HepG2 (cell line): ENCODE results near the gene EXOSC6. TPM values are rescaled to one million over a fixed set of nuclear protein-coding genes. Genes with fewer than 3 reads are reported as not detected.

Experiments used
- ATF1 ChIP-seq: IDR thresholded peaks from 2 replicates; pipeline ENCODE4 v1.6.1; 2016; ENCODE audit warnings: mild to moderate bottlenecking, control low read depth
- CBFB ChIP-seq: sonication (generic); formaldehyde crosslinking; IDR thresholded peaks from 2 replicates; pipeline ENCODE4 v1.4.0; 2020; ENCODE audit warnings: missing genetic modification reagents
- DMAP1 ChIP-seq: IDR thresholded peaks from 2 replicates; pipeline ENCODE4 v1.6.1; 2016
- FOXC1 ChIP-seq: sonication (generic); formaldehyde crosslinking; IDR thresholded peaks from 2 replicates; pipeline ENCODE4 v1.8.0; 2022; ENCODE audit warnings: mild to moderate bottlenecking, missing genetic modification reagents, borderline replicate concordance
- HDAC1 ChIP-seq: sonication (generic); formaldehyde crosslinking; IDR thresholded peaks from 2 replicates; pipeline ENCODE4 v1.5.1; 2020; ENCODE audit warnings: mild to moderate bottlenecking, missing genetic modification reagents
- IRX3 ChIP-seq: sonication (generic); formaldehyde crosslinking; IDR thresholded peaks from 2 replicates; pipeline ENCODE4 v1.8.1; 2023; ENCODE audit warnings: mild to moderate bottlenecking, low read depth, missing genetic modification reagents, borderline replicate concordance
- KAT7 ChIP-seq: IDR thresholded peaks from 2 replicates; pipeline ENCODE4 v1.6.1; 2018; ENCODE audit warnings: borderline replicate concordance, missing compliant biosample characterization
- KMT2A ChIP-seq: sonication (generic); formaldehyde crosslinking; IDR thresholded peaks from 2 replicates; pipeline ENCODE4 v1.4.0; 2020; ENCODE audit warnings: missing genetic modification reagents
- MTA3 ChIP-seq: sonication (generic); formaldehyde crosslinking; IDR thresholded peaks from 2 replicates; pipeline ENCODE4 v1.4.0; 2020; ENCODE audit warnings: missing genetic modification reagents
- MYC ChIP-seq: sonication (generic); formaldehyde crosslinking; IDR thresholded peaks from 2 replicates; pipeline ENCODE4 v1.9.0; 2021; ENCODE audit warnings: missing genetic modification reagents, borderline replicate concordance
- MZF1 ChIP-seq: sonication (generic); formaldehyde crosslinking; IDR thresholded peaks from 2 replicates; pipeline ENCODE4 v1.8.1; 2023; ENCODE audit warnings: mild to moderate bottlenecking, missing genetic modification reagents, borderline replicate concordance
- SMARCE1 ChIP-seq: fragments of 450-650 bp; IDR thresholded peaks from 2 replicates; pipeline ENCODE4 v1.6.1; 2017; ENCODE audit warnings: borderline replicate concordance
- SNRNP70 ChIP-seq: fragments of 200-400 bp; formaldehyde crosslinking; IDR thresholded peaks from 2 replicates; pipeline ENCODE4 v1.6.1; 2017; ENCODE audit warnings: mild to moderate bottlenecking, low read depth, low read length, moderate library complexity
- SOX6 ChIP-seq, 2 experiments: fragments of 450-650 bp in 1 of 2; sonication (generic) in 1 of 2; formaldehyde crosslinking in 1 of 2; IDR thresholded peaks; 2 replicates each; pipeline versions ENCODE4 v1.4.0 to v1.6.1; 2017 to 2020; ENCODE audit warnings: antibody characterized with exemption in 1 of 2, mild to moderate bottlenecking in 1 of 2, missing genetic modification reagents in 1 of 2
- TAF1 ChIP-seq: sonication (generic); formaldehyde crosslinking; IDR thresholded peaks from 2 replicates; pipeline ENCODE4 v1.4.0; 2020; ENCODE audit warnings: missing genetic modification reagents
- TOE1 ChIP-seq: sonication (generic); formaldehyde crosslinking; IDR thresholded peaks from 2 replicates; pipeline ENCODE4 v1.4.0; 2020; ENCODE audit warnings: mild to moderate bottlenecking, missing genetic modification reagents
- ZKSCAN1 ChIP-seq: fragments of 150-350 bp; IDR thresholded peaks from 2 replicates; pipeline ENCODE4 v1.6.1; 2014; ENCODE audit warnings: low read length
- ZNF350 ChIP-seq: sonication (generic); formaldehyde crosslinking; IDR thresholded peaks from 2 replicates; pipeline ENCODE4 v1.4.0; 2020; ENCODE audit warnings: mild to moderate bottlenecking, low read depth, missing genetic modification reagents, borderline replicate concordance
- ZNF737 ChIP-seq: sonication (generic); formaldehyde crosslinking; IDR thresholded peaks from 2 replicates; pipeline ENCODE4 v1.5.0; 2020; ENCODE audit warnings: missing genetic modification reagents, mild to moderate bottlenecking, borderline replicate concordance
- ZNF839 ChIP-seq: sonication (generic); formaldehyde crosslinking; IDR thresholded peaks from 2 replicates; pipeline ENCODE4 v1.4.0; 2020; ENCODE audit warnings: missing genetic modification reagents, mild to moderate bottlenecking, borderline replicate concordance
- polyA plus RNA-seq, 8 experiments: library from polyadenylated mRNA; depleted of rRNA in 3 of 8; stranded (reverse) in 7 of 8; unstranded in 1 of 8; fragments of >200 nt; fragmentation: Illumina TruSeq in 4 of 8; extraction: Trizol in 4 of 8; gene quantifications; 2 replicates each; pipeline versions ENCODE4 v1.2.1 to v1.2.3, GENCODE V29; 2011 to 2016; ENCODE audit warnings: low read depth in 4 of 8, missing spikeins in 1 of 8, mixed read lengths in 1 of 8; ENCODE audit not compliant: insufficient read depth in 1 of 8
- total RNA-seq, 5 experiments: library from RNA; depleted of rRNA; stranded (reverse); fragments of >200 nt; fragmentation: Illumina TruSeq; extraction: Trizol; gene quantifications; 2 replicates each; pipeline ENCODE4 v1.2.3, GENCODE V29; 2016; ENCODE audit warnings: low read depth in 1 of 5
- TF ChIP-seq, protein P1 (sequence below): sonication (generic); formaldehyde crosslinking; IDR thresholded peaks from 2 replicates; pipeline ENCODE4 v1.4.0; 2020; ENCODE audit warnings: mild to moderate bottlenecking, low read depth, missing genetic modification reagents
- TF ChIP-seq, protein P2 (sequence below): sonication (generic); formaldehyde crosslinking; IDR thresholded peaks from 2 replicates; pipeline ENCODE4 v1.4.0; 2020; ENCODE audit warnings: mild to moderate bottlenecking, missing genetic modification reagents
- TF ChIP-seq, protein P3 (sequence below): IDR thresholded peaks from 2 replicates; pipeline ENCODE4 v1.6.1; 2016; ENCODE audit warnings: mild to moderate bottlenecking, missing biosample characterization, missing genetic modification reagents
- TF ChIP-seq, protein P4 (sequence below): sonication (generic); formaldehyde crosslinking; IDR thresholded peaks from 2 replicates; pipeline ENCODE4 v1.8.1; 2023; ENCODE audit warnings: mild to moderate bottlenecking, missing genetic modification reagents, borderline replicate concordance
- TF ChIP-seq, protein P5 (sequence below): sonication (generic); formaldehyde crosslinking; IDR thresholded peaks from 2 replicates; pipeline ENCODE4 v1.5.0; 2020; ENCODE audit warnings: mild to moderate bottlenecking, missing genetic modification reagents

The EXOSC6 gene
- total and polyA plus RNA-seq, 2 of the 13 experiments (the other 11 are each of a cell fraction or from before 2014, with no cell fraction given) = 13.1 to 39.9 TPM

DNA sequence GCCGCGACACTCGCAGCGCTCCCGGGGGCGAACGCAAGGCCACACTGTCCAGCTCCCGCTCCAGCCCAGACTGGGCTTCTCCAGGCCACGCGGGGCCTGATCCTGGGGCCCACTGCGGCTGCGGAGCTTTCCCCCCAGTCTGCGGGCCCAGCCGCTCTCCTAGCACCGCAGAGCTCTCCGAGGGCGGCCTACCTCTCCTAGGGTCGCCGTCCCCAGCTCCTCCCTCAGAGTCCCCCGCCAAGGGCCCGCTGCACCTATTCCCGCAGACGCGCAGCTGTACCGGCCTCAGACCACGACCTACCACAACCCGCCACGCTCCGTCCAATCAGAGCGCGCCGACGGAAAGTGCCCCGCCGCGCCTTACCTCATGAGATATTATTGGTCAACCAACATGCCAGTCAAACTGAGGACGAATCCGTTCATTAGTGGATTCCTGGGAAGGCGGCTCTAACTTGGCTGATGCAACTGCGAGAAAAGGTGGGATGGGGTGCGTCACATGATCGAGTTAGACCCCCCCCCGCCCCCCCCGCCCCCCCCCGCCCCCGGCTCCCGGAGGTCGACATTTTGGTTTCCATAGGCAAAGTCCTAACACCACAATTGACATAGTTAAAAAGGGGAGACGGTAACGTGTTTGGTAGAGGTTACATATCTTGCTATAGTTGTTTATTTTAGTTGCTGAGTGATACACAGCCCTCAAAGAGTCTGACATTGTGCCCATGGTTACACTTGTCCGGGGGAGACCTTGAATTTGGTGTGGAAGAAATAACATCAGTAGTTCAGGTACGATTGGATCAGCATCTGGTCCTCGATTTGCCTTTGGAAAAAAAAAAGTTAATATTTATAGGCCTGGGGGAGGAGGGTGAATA is 37.7 kb upstream of the EXOSC6 start, which contains the start of gene AARS1 (continued):
- TF ChIP-seq, protein P1, sequence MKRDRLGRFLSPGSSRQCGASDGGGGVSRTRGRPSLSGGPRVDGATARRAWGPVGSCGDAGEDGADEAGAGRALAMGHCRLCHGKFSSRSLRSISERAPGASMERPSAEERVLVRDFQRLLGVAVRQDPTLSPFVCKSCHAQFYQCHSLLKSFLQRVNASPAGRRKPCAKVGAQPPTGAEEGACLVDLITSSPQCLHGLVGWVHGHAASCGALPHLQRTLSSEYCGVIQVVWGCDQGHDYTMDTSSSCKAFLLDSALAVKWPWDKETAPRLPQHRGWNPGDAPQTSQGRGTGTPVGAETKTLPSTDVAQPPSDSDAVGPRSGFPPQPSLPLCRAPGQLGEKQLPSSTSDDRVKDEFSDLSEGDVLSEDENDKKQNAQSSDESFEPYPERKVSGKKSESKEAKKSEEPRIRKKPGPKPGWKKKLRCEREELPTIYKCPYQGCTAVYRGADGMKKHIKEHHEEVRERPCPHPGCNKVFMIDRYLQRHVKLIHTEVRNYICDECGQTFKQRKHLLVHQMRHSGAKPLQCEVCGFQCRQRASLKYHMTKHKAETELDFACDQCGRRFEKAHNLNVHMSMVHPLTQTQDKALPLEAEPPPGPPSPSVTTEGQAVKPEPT (CRISPR knock-in tag) = peak; percentile 66; the same call in 1 of the 2 replicates
- TF ChIP-seq SMARCE1 (no peak), ZKSCAN1 (no peak), MTA3 (CRISPR knock-in tag) (no peak), ZNF839 (CRISPR knock-in tag) (no peak), FOXC1 (peak; percentile 69), ATF1 (CRISPR knock-in tag) (peak; percentile 81), TAF1 (CRISPR knock-in tag) (peak; percentile 99), SOX6 (IDR thresholded peaks at IDR 0.05) (no peak), SOX6 (CRISPR knock-in tag; IDR thresholded peaks at IDR 0.05) (no peak; the same call in 1 of the 2 replicates), KMT2A (CRISPR knock-in tag) (peak; percentile 84), KAT7 (CRISPR knock-in tag) (peak; percentile 98; the same call in 1 of the 2 replicates), IRX3 (no peak; the same call in 1 of the 2 replicates), TOE1 (CRISPR knock-in tag) (peak; percentile 81; the same call in 1 of the 2 replicates), HDAC1 (CRISPR knock-in tag) (peak; percentile 95), DMAP1 (CRISPR knock-in tag) (peak; percentile 97), MZF1 (no peak), MYC (CRISPR knock-in tag) (no peak; the same call in none of the 2 replicates), CBFB (CRISPR knock-in tag) (peak; percentile 84), ZNF737 (CRISPR knock-in tag) (peak; percentile 96), ZNF350 (CRISPR knock-in tag) (peak; percentile 73), SNRNP70 (no peak)
- TF ChIP-seq, protein P2, sequence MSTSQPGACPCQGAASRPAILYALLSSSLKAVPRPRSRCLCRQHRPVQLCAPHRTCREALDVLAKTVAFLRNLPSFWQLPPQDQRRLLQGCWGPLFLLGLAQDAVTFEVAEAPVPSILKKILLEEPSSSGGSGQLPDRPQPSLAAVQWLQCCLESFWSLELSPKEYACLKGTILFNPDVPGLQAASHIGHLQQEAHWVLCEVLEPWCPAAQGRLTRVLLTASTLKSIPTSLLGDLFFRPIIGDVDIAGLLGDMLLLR = peak; percentile 49; the same call in 1 of the 2 replicates
- TF ChIP-seq, protein P3, sequence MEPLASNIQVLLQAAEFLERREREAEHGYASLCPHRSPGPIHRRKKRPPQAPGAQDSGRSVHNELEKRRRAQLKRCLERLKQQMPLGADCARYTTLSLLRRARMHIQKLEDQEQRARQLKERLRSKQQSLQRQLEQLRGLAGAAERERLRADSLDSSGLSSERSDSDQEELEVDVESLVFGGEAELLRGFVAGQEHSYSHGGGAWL = peak; percentile 92
- TF ChIP-seq, protein P4, sequence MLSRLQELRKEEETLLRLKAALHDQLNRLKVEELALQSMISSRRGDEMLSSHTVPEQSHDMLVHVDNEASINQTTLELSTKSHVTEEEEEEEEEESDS (CRISPR knock-in tag) = no peak; the same call in 1 of the 2 replicates
- TF ChIP-seq, protein P5, sequence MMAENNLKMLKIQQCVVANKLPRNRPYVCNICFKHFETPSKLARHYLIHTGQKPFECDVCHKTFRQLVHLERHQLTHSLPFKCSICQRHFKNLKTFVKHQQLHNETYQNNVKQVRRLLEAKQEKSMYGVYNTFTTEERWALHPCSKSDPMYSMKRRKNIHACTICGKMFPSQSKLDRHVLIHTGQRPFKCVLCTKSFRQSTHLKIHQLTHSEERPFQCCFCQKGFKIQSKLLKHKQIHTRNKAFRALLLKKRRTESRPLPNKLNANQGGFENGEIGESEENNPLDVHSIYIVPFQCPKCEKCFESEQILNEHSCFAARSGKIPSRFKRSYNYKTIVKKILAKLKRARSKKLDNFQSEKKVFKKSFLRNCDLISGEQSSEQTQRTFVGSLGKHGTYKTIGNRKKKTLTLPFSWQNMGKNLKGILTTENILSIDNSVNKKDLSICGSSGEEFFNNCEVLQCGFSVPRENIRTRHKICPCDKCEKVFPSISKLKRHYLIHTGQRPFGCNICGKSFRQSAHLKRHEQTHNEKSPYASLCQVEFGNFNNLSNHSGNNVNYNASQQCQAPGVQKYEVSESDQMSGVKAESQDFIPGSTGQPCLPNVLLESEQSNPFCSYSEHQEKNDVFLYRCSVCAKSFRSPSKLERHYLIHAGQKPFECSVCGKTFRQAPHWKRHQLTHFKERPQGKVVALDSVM (CRISPR knock-in tag) = peak; percentile 64; the same call in 1 of the 2 replicates
